ENCODE data around the gene ABCA4.

Gene ABCA4

GRCh38 chr1:94044891-94045290 is 76.1 kb downstream of the ABCA4 start:
- POLR2A ChIA-PET (ENCODE audit: low non-redundant PET), result no interaction called here
- no peak for TF ChIP-seq CTCF (conservative IDR thresholded peaks at IDR 0.05; ENCODE audit: low read depth)
- no peak for DNase-seq (ENCODE audit: low spot score)
- H3K27ac ChIP-seq, result peak overlapping the region; percentile 11; the same call in 1 of the 2 replicates
- CTCF ChIA-PET, result interaction anchor here (0.5 to 5.8 kb wide), 29 partner anchors 8 to 760 kb away, joined by 3 to 87 read pairs (median 4); no protein-coding TSS in a partner anchor

- DNase-seq (ENCODE audit: low spot score), result no peak
- ChIA-PET CTCF (interaction anchor here (0.6 to 5.8 kb wide), 13 partner anchors 9 to 420 kb away, joined by 3 to 87 read pairs (median 7); no protein-coding TSS in a partner anchor), POLR2A (ENCODE audit: low non-redundant PET) (no interaction called here)
- TF ChIP-seq CTCF (conservative IDR thresholded peaks at IDR 0.05; ENCODE audit: low read depth), result no peak
- H3K27ac ChIP-seq, result peak overlapping the region; percentile 11; the same call in 1 of the 2 replicates
These were observed 76.6 kb downstream of the ABCA4 start for GRCh38 chr1:94044290-94044790.

GRCh38 chr1:94043738-94044289 is 77.1 kb downstream of the ABCA4 start:
- no peak for DNase-seq (ENCODE audit: low spot score)
- POLR2A ChIA-PET (ENCODE audit: low non-redundant PET), result no interaction called here
- no peak overlapping the region for H3K27ac ChIP-seq
- TF ChIP-seq CTCF (conservative IDR thresholded peaks at IDR 0.05; ENCODE audit: low read depth), result no peak
- CTCF ChIA-PET, result interaction anchor here (0.7 to 5.8 kb wide), 4 partner anchors 12 to 420 kb away, joined by 3 to 87 read pairs (median 8); no protein-coding TSS in a partner anchor

- DNase-seq (ENCODE audit: low spot score), result no peak
- ChIA-PET CTCF (interaction anchor here (0.6 to 5.8 kb wide), 2 partner anchors 293 to 760 kb away, joined by 3 to 87 read pairs; no protein-coding TSS in a partner anchor), POLR2A (ENCODE audit: low non-redundant PET) (no interaction called here)
- no peak for TF ChIP-seq CTCF (conservative IDR thresholded peaks at IDR 0.05; ENCODE audit: low read depth)
- H3K27ac ChIP-seq, result no peak overlapping the region
These were observed 78.6 kb downstream of the ABCA4 start for GRCh38 chr1:94042388-94042787.

- POLR2A ChIA-PET (ENCODE audit: low non-redundant PET), result no interaction called here
- no peak for DNase-seq (ENCODE audit: low spot score)
- H3K27ac ChIP-seq, result no peak overlapping the region
- CTCF ChIA-PET, result interaction anchor here (0.6 to 4.1 kb wide), 20 partner anchors 10 to 761 kb away, joined by 3 to 25 read pairs (median 4); partner anchors contain the start of gene ARHGAP29
- TF ChIP-seq CTCF (conservative IDR thresholded peaks at IDR 0.05; ENCODE audit: low read depth), result peak; percentile 34
These were observed 80.9 kb downstream of the ABCA4 start for GRCh38 chr1:94039871-94040569.

GRCh38 chr1:94039514-94039870 is 81.5 kb downstream of the ABCA4 start:
- CTCF ChIA-PET, result interaction anchor here (0.6 to 4.1 kb wide), 19 partner anchors 9 to 762 kb away, joined by 3 to 25 read pairs (median 4); partner anchors contain the start of gene ARHGAP29
- TF ChIP-seq CTCF (conservative IDR thresholded peaks at IDR 0.05; ENCODE audit: low read depth), result peak; percentile 86
- POLR2A ChIA-PET (ENCODE audit: low non-redundant PET), result no interaction called here
- no peak overlapping the region for H3K27ac ChIP-seq
- peak; percentile 52 for DNase-seq (ENCODE audit: low spot score)

Data from RWPE1 (cell line).